Keratinocyte (primary cell): ENCODE results near the gene INIP.

Experiments
- EZH2 ChIP-seq: IDR thresholded peaks from one replicate; pipeline ENCODE4 v1.6.1; 2012; ENCODE audit warnings: inconsistent platforms, mild to moderate bottlenecking, low read length, moderate library complexity
- TF ChIP-seq, protein P1 (sequence below), 3 experiments: IDR thresholded peaks in 1 of 3; conservative IDR thresholded peaks in 1 of 3; optimal IDR thresholded peaks in 1 of 3; 2 replicates in 2 of 3; 3 replicates in 1 of 3; pipeline versions ENCODE3 to v1.5.1; 2011; ENCODE audit warnings: low read length in 3 of 3, mild to moderate bottlenecking in 3 of 3, moderate library complexity in 2 of 3, control low read depth in 1 of 3, inconsistent platforms in 1 of 3; ENCODE audit not compliant: insufficient read depth in 2 of 3; ENCODE audit errors: extremely low read depth in 1 of 3

DNA sequence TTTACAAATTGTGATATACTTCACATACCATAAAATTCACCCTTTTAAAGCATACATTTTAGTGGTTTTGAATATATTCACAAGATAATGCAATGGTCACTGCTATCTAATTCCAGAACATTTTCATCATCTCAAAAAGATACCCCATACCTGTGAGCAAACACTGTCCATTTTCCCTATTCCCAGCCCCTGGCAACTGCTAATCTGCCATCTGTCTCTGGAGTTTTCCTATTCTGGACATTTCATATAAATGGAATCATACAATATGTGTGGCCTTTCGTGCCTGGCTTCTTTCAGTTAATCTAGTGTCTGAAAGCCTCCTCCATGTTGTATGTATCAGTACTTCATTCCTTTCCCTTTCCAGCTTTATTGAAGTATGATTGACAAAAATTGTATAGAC lies 47.4 kb upstream of the INIP start:
- TF ChIP-seq, protein P1, sequence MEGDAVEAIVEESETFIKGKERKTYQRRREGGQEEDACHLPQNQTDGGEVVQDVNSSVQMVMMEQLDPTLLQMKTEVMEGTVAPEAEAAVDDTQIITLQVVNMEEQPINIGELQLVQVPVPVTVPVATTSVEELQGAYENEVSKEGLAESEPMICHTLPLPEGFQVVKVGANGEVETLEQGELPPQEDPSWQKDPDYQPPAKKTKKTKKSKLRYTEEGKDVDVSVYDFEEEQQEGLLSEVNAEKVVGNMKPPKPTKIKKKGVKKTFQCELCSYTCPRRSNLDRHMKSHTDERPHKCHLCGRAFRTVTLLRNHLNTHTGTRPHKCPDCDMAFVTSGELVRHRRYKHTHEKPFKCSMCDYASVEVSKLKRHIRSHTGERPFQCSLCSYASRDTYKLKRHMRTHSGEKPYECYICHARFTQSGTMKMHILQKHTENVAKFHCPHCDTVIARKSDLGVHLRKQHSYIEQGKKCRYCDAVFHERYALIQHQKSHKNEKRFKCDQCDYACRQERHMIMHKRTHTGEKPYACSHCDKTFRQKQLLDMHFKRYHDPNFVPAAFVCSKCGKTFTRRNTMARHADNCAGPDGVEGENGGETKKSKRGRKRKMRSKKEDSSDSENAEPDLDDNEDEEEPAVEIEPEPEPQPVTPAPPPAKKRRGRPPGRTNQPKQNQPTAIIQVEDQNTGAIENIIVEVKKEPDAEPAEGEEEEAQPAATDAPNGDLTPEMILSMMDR (optimal IDR thresholded peaks at IDR 0.05 in 1 of 3, IDR thresholded peaks at IDR 0.05 in 1 of 3, conservative IDR thresholded peaks at IDR 0.05 in 1 of 3; ENCODE audit: extremely low read depth in 1 of 3, insufficient read depth in 2 of 3, low read length in 3 of 3), result no peak
- no peak for TF ChIP-seq EZH2
